Ascending aorta (tissue), 2 donors: ENCODE data around the gene KLRC4. TPM values are rescaled to one million over a fixed set of nuclear protein-coding genes. Genes with fewer than 3 reads are reported as not detected.
"Not testable (repeated sequence)": the region's sequence is repeated elsewhere in the genome, so short reads cannot be mapped to it uniquely, and the experiment has no call there.

ENCODE experiments used
- DNase-seq, 2 donors: peaks; one replicate each; pipeline ENCODE4 v3.0.0-alpha.2; 2019; ENCODE audit warnings: low spot score in 2 of 2
- H3K27ac ChIP-seq, 2 donors: fragments of 200-600 bp; sonication (generic); one replicate each; pipeline ENCODE4 v1.5.1; 2016 to 2017; ENCODE audit warnings: mild to moderate bottlenecking in 1 of 2
- H3K27me3 ChIP-seq: fragments of 200-600 bp; sonication (generic); one replicate; pipeline ENCODE4 v1.5.1; 2017
- H3K36me3 ChIP-seq, 2 donors: fragments of 200-600 bp; sonication (generic); one replicate each; pipeline ENCODE4 v1.5.1; 2016
- H3K4me1 ChIP-seq, 2 donors: fragments of 200-600 bp; sonication (generic); one replicate each; pipeline ENCODE4 v1.5.1; 2016 to 2017; ENCODE audit warnings: mild to moderate bottlenecking in 1 of 2
- H3K4me3 ChIP-seq, 2 donors: fragments of 200-600 bp; sonication (generic); one replicate each; pipeline ENCODE4 v1.5.1; 2016 to 2017; ENCODE audit warnings: mild to moderate bottlenecking in 1 of 2
- H3K9me3 ChIP-seq, 2 donors: fragments of 200-600 bp; sonication (generic); one replicate each; pipeline ENCODE4 v1.5.1; 2016
- CTCF ChIP-seq, 3 experiments: fragments of 200-600 bp in 2 of 3; fragments of 450-650 bp in 1 of 3; sonication (generic) in 2 of 3; IDR thresholded peaks; one replicate each; pipeline ENCODE4 v1.5.1; 2016 to 2019; ENCODE audit warnings: antibody characterized with exemption in 3 of 3, mild to moderate bottlenecking in 1 of 3, moderate library complexity in 1 of 3
- intact Hi-C: fragments of 100-400 bp; cut with DNase I; formaldehyde crosslinking; loops from one replicate; pipeline ENCODE4 v1.15.1; 2023
- total RNA-seq: library from RNA; depleted of rRNA; stranded (reverse); fragments of >200 nt; gene quantifications from one replicate; pipeline ENCODE4 v1.1.0, GENCODE V29; 2016

Gene KLRC4
- total RNA-seq, 1 donor from 2014 or later: not detected

- no peak for TF ChIP-seq CTCF (IDR thresholded peaks at IDR 0.05)
- intact Hi-C loops: loop anchor here (10.0 kb wide), 2 partner anchors 214 to 806 kb away; partner anchors contain the start of gene SMIM10L1
- H3K27ac ChIP-seq: peak overlapping the region in 1 of 2 donors; percentile 45
Observed at GRCh38 chr12:10368206-10369171, 41.1 kb downstream of the KLRC4 start.

GRCh38 chr12:10367714-10368113, 41.8 kb downstream of the KLRC4 start:
- not testable (repeated sequence) for DNase-seq, H3K27me3 ChIP-seq, H3K36me3 ChIP-seq, H3K4me3 ChIP-seq, H3K9me3 ChIP-seq
- intact Hi-C loops: loop anchor here (10.0 kb wide), 2 partner anchors 213 to 807 kb away; partner anchors contain the start of gene SMIM10L1
- Histone ChIP-seq H3K4me1 (peaks cover 10% of the 10 kb centered on the region in 2 donors), H3K27ac (peak overlapping the region in 1 of 2 donors; percentile 7)

More at GRCh38 chr12:10368206-10369171, 41.1 kb downstream of the KLRC4 start:
- Histone ChIP-seq H3K9me3 (no peaks in the 10 kb centered on the region), H3K27me3 (no peaks in the 10 kb centered on the region), H3K4me1 (peaks cover 10% of the 10 kb centered on the region in 2 donors), H3K36me3 (no peaks in the 10 kb centered on the region), H3K4me3 (no peak overlapping the region)
- no peak for DNase-seq

GRCh38 chr12:10366875-10367274, 42.7 kb downstream of the KLRC4 start:
- no peaks in the 10 kb centered on the region for H3K9me3 ChIP-seq
- H3K4me3 ChIP-seq: no peak overlapping the region
- H3K4me1 ChIP-seq: peaks cover 10% of the 10 kb centered on the region in 2 donors
- no peaks in the 10 kb centered on the region for H3K36me3 ChIP-seq
- peak overlapping the region; percentile 88 to 90 for H3K27ac ChIP-seq
- TF ChIP-seq CTCF (IDR thresholded peaks at IDR 0.05): peak in 1 of 3 experiments; percentile 35
- DNase-seq: no peak
- no peaks in the 10 kb centered on the region for H3K27me3 ChIP-seq
- intact Hi-C loops: loop anchor here (10.0 kb wide), 2 partner anchors 212 to 808 kb away; partner anchors contain the start of gene SMIM10L1

- TF ChIP-seq CTCF (IDR thresholded peaks at IDR 0.05): no peak
- intact Hi-C loops: loop anchor here (10.0 kb wide), 2 partner anchors 211 to 809 kb away; partner anchors contain the start of gene SMIM10L1
- no peak for DNase-seq
Observed at GRCh38 chr12:10365696-10366405, 43.7 kb downstream of the KLRC4 start.

GRCh38 chr12:10364815-10365622, 44.5 kb downstream of the KLRC4 start:
- Histone ChIP-seq H3K27ac (peak overlapping the region; percentile 88 to 90), H3K27me3 (no peaks in the 10 kb centered on the region), H3K4me3 (peak overlapping the region; percentile 77 to 87), H3K9me3 (no peaks in the 10 kb centered on the region), H3K36me3 (no peaks in the 10 kb centered on the region), H3K4me1 (peaks cover 10% of the 10 kb centered on the region in 2 donors)
- peak in 1 of 2 donors; percentile 73 for DNase-seq
- intact Hi-C loops: loop anchor here (1.0 to 10.0 kb wide), 4 partner anchors 153 to 810 kb away; partner anchors contain the start of genes GABARAPL1, MAGOHB and SMIM10L1
- TF ChIP-seq CTCF (IDR thresholded peaks at IDR 0.05): no peak

More at GRCh38 chr12:10365696-10366405, 43.7 kb downstream of the KLRC4 start:
- peak overlapping the region; percentile 88 to 90 for H3K27ac ChIP-seq
- peaks cover 10% of the 10 kb centered on the region in 2 donors for H3K4me1 ChIP-seq
- H3K4me3 ChIP-seq: peak overlapping the region; percentile 77 to 87
- H3K27me3 ChIP-seq: no peaks in the 10 kb centered on the region
- H3K36me3 ChIP-seq: no peaks in the 10 kb centered on the region
- no peaks in the 10 kb centered on the region for H3K9me3 ChIP-seq
